H1 (cell line): Measurements from ENCODE around the gene HAS3. TPM values are rescaled to one million over a fixed set of nuclear protein-coding genes. Genes with fewer than 3 reads are reported as not detected.

ENCODE experiments used
- CTCF ChIA-PET: fragments of 300-600 bp; sonication (Branson Sonifier 250); formaldehyde crosslinking; loops from one replicate; lab custom pipeline; 2021; ENCODE audit not compliant: partially characterized antibody; lab: Charles Lee
- POLR2A ChIA-PET: fragments of 300-600 bp; sonication (Branson Sonifier 250); formaldehyde crosslinking; loops from one replicate; lab custom pipeline; 2021; ENCODE audit warnings: inconsistent platforms; ENCODE audit not compliant: partially characterized antibody; lab: Charles Lee
- DNase-seq, 2 experiments: peaks; one replicate each; pipeline versions ENCODE4 v3.0.0 to v3.0.0-alpha.2; 2010 to 2022; ENCODE audit warnings: low spot score in 2 of 2, low read depth in 1 of 2, mixed read lengths in 1 of 2
- FAIRE-seq: peaks from 2 replicates; lab custom pipeline; 2011; peaks lifted over from hg19 to GRCh38; lab: Jason Lieb, UNC
- H2AFZ ChIP-seq: 2 replicates; pipeline ENCODE4 v1.8.1; 2012; ENCODE audit warnings: low read length, inconsistent platforms
- H2AK5ac ChIP-seq: 2 replicates; pipeline ENCODE4 v1.6.1; 2013; ENCODE audit warnings: low read depth, low read length
- H2BK120ac ChIP-seq: replicated peaks from 2 replicates; pipeline ENCODE3; 2013; ENCODE audit warnings: low read depth, low read length, inconsistent platforms
- H2BK12ac ChIP-seq: 2 replicates; pipeline ENCODE4 v1.6.1; 2013; ENCODE audit warnings: low read depth, low read length
- H2BK15ac ChIP-seq: 2 replicates; pipeline ENCODE4 v1.6.1; 2013; ENCODE audit warnings: low read length
- H2BK20ac ChIP-seq: 2 replicates; pipeline ENCODE4 v1.6.1; 2013; ENCODE audit warnings: low read length
- H2BK5ac ChIP-seq: 2 replicates; pipeline ENCODE4 v1.6.1; 2013; ENCODE audit warnings: low read depth, low read length
- H3K14ac ChIP-seq: 2 replicates; pipeline ENCODE4 v1.6.1; 2013; ENCODE audit warnings: inconsistent platforms; ENCODE audit not compliant: insufficient read length
- H3K18ac ChIP-seq: 2 replicates; pipeline ENCODE4 v1.6.1; 2013; ENCODE audit warnings: low read length; ENCODE audit errors: extremely low read depth
- H3K23ac ChIP-seq: 2 replicates; pipeline ENCODE4 v1.6.1; 2013; ENCODE audit warnings: inconsistent platforms; ENCODE audit not compliant: insufficient read length
- H3K23me2 ChIP-seq: 2 replicates; pipeline ENCODE4 v1.6.1; 2013; ENCODE audit warnings: low read depth, low read length
- H3K27ac ChIP-seq: 2 replicates; pipeline ENCODE4 v1.6.1; 2011; ENCODE audit warnings: low read depth, low read length, inconsistent platforms
- H3K27me3 ChIP-seq, 4 experiments: replicated peaks in 1 of 4; 1 replicate in 1 of 4; 2 replicates in 3 of 4; pipeline versions ENCODE4 v1.6.1 to v1.8.1; 2011 to 2013; ENCODE audit warnings: low read length in 3 of 4, mild to moderate bottlenecking in 3 of 4, inconsistent platforms in 2 of 4, mixed read lengths in 2 of 4, moderate library complexity in 1 of 4; ENCODE audit not compliant: control insufficient read depth in 3 of 4, insufficient read depth in 3 of 4; ENCODE audit errors: extremely low read depth in 1 of 4
- H3K36me3 ChIP-seq, 4 experiments: 2 replicates each; pipeline versions ENCODE4 v1.6.1 to v1.8.1; 2011 to 2013; ENCODE audit warnings: mild to moderate bottlenecking in 4 of 4, low read length in 3 of 4, moderate library complexity in 2 of 4, control low read depth in 1 of 4, inconsistent platforms in 1 of 4; ENCODE audit not compliant: insufficient read depth in 4 of 4, control insufficient read depth in 2 of 4
- H3K4ac ChIP-seq: replicated peaks from 2 replicates; pipeline ENCODE3; 2013; ENCODE audit warnings: low read length, low read depth, mixed read lengths, inconsistent platforms; ENCODE audit not compliant: insufficient read length
- H3K4me1 ChIP-seq, 4 experiments: replicated peaks in 1 of 4; 1 replicate in 1 of 4; 2 replicates in 3 of 4; pipeline versions ENCODE4 v1.6.1 to v1.8.1; 2011 to 2013; ENCODE audit warnings: low read length in 3 of 4, inconsistent platforms in 2 of 4, mixed read lengths in 1 of 4; ENCODE audit not compliant: insufficient read depth in 4 of 4, control insufficient read depth in 3 of 4
- H3K4me2 ChIP-seq, 2 experiments: 2 replicates each; pipeline versions ENCODE4 v1.6.1 to v1.8.1; 2011 to 2013; ENCODE audit warnings: low read depth in 2 of 2, low read length in 2 of 2, control low read depth in 1 of 2, inconsistent platforms in 1 of 2, mild to moderate bottlenecking in 1 of 2; ENCODE audit not compliant: insufficient read depth in 1 of 2
- H3K4me3 ChIP-seq, 4 experiments: fragments of 200-600, 300-600 bp in 1 of 4; sonication (generic), shearing (Covaris generic), sonication (Bioruptor Twin) in 1 of 4; 2 replicates each; pipeline versions ENCODE4 v1.5.1 to v1.8.1; 2011 to 2016; ENCODE audit warnings: low read length in 4 of 4, low read depth in 3 of 4, control low read depth in 2 of 4, inconsistent platforms in 2 of 4, mild to moderate bottlenecking in 2 of 4, mixed read lengths in 1 of 4, moderate library complexity in 1 of 4; ENCODE audit not compliant: insufficient read depth in 2 of 4; ENCODE audit errors: extremely low read depth in 1 of 4
- H3K56ac ChIP-seq: replicated peaks from 2 replicates; pipeline ENCODE3; 2013; ENCODE audit warnings: low read depth, mild to moderate bottlenecking, mixed read lengths, low read length, inconsistent platforms; ENCODE audit not compliant: insufficient read length
- H3K79me1 ChIP-seq: 2 replicates; pipeline ENCODE4 v1.6.1; 2013; ENCODE audit warnings: low read depth, low read length, control low read depth
- H3K79me2 ChIP-seq, 2 experiments: 2 replicates each; pipeline versions ENCODE4 v1.6.1 to v1.8.1; 2012 to 2013; ENCODE audit warnings: low read length in 2 of 2, mild to moderate bottlenecking in 2 of 2, inconsistent platforms in 1 of 2; ENCODE audit not compliant: insufficient read depth in 2 of 2, control insufficient read depth in 1 of 2
- H3K9ac ChIP-seq, 4 experiments: replicated peaks in 1 of 4; 1 replicate in 1 of 4; 2 replicates in 3 of 4; pipeline versions ENCODE4 v1.6.1 to v1.8.1; 2011 to 2013; ENCODE audit warnings: low read depth in 3 of 4, low read length in 3 of 4, control low read depth in 2 of 4, mild to moderate bottlenecking in 2 of 4, moderate library complexity in 2 of 4, inconsistent platforms in 1 of 4; ENCODE audit errors: extremely low read depth in 1 of 4
- H3K9me3 ChIP-seq, 2 experiments: 2 replicates each; pipeline versions ENCODE4 v1.6.1 to v1.8.1; 2012 to 2013; ENCODE audit warnings: mild to moderate bottlenecking in 2 of 2, moderate library complexity in 2 of 2, control low read depth in 1 of 2, inconsistent platforms in 1 of 2, low read depth in 1 of 2, low read length in 1 of 2, mixed read lengths in 1 of 2; ENCODE audit not compliant: insufficient read depth in 2 of 2
- H4K20me1 ChIP-seq, 2 experiments: replicated peaks in 1 of 2; 2 replicates each; pipeline versions ENCODE3 to v1.8.1; 2011 to 2013; ENCODE audit warnings: inconsistent platforms in 2 of 2, low read length in 2 of 2, mild to moderate bottlenecking in 1 of 2; ENCODE audit not compliant: insufficient read depth in 2 of 2, control insufficient read depth in 1 of 2
- H4K5ac ChIP-seq: 2 replicates; pipeline ENCODE4 v1.6.1; 2013; ENCODE audit warnings: low read length, low read depth, mixed read lengths, inconsistent platforms; ENCODE audit not compliant: insufficient read length
- H4K8ac ChIP-seq: 2 replicates; pipeline ENCODE4 v1.8.0; 2013; ENCODE audit warnings: mild to moderate bottlenecking, moderate library complexity, low read length, inconsistent platforms; ENCODE audit not compliant: insufficient read depth; ENCODE audit errors: extremely low read depth
- H4K91ac ChIP-seq: replicated peaks from 2 replicates; pipeline ENCODE3; 2013; ENCODE audit warnings: low read length, mixed read lengths, inconsistent platforms; ENCODE audit not compliant: insufficient read length
- CHD1 ChIP-seq: IDR thresholded peaks from 2 replicates; pipeline ENCODE4 v1.6.1; 2012; ENCODE audit warnings: low read depth, low read length, improper control_type of control experiment
- CREB1 ChIP-seq: IDR thresholded peaks from 2 replicates; pipeline ENCODE4 v1.6.1; 2012; ENCODE audit warnings: inconsistent platforms
- HDAC2 ChIP-seq, 2 experiments: fragments of 300-600 bp in 1 of 2; sonication (generic) in 1 of 2; IDR thresholded peaks; 2 replicates each; pipeline ENCODE4 v1.6.1; 2011 to 2012; ENCODE audit warnings: low read depth in 2 of 2, low read length in 2 of 2, mild to moderate bottlenecking in 2 of 2, moderate library complexity in 2 of 2, borderline replicate concordance in 1 of 2, inconsistent platforms in 1 of 2
- JUND ChIP-seq: IDR thresholded peaks from 2 replicates; pipeline ENCODE4 v1.6.1; 2011; ENCODE audit warnings: mild to moderate bottlenecking, improper control_type of control experiment, low read length
- MAFK ChIP-seq: IDR thresholded peaks from 2 replicates; pipeline ENCODE4 v1.6.1; 2012; ENCODE audit warnings: low read depth, mild to moderate bottlenecking, improper control_type of control experiment, low read length
- NANOG ChIP-seq: IDR thresholded peaks from 2 replicates; pipeline ENCODE4 v1.6.1; 2011; ENCODE audit warnings: low read length, low read depth, mild to moderate bottlenecking, inconsistent platforms; ENCODE audit not compliant: insufficient read depth, poor library complexity, severe bottlenecking
- RNF2 ChIP-seq: fragments of 200-900, 300-1000 bp; sonication (generic); IDR thresholded peaks from 2 replicates; pipeline ENCODE4 v1.7.1; 2016; ENCODE audit warnings: borderline replicate concordance, low read depth, mild to moderate bottlenecking, antibody characterized with exemption, low read length; ENCODE audit not compliant: poor library complexity, severe bottlenecking; ENCODE audit errors: missing control alignments
- SP4 ChIP-seq: IDR thresholded peaks from 2 replicates; pipeline ENCODE4 v1.6.1; 2012; ENCODE audit warnings: low read length, inconsistent platforms
- WGBS, 2 experiments: shearing (Covaris generic) in 1 of 2; methylation state at CpG; one replicate each; pipeline versions ENCODE4 v1.1.6 to v1.1.7; 2013 to 2015; ENCODE audit warnings: low lambda C conversion rate in 2 of 2, mixed read lengths in 2 of 2, inconsistent platforms in 1 of 2, low coverage in 1 of 2, missing lambda C conversion rate in 1 of 2; ENCODE audit not compliant: insufficient replicate concordance in 2 of 2, insufficient coverage in 1 of 2, insufficient read length in 1 of 2; ENCODE audit errors: extremely low coverage in 1 of 2, missing lambda C conversion rate in 1 of 2; 5-methylcytosine and 5-hydroxymethylcytosine counted together
- polyA plus RNA-seq, 7 experiments: library from polyadenylated mRNA; depleted of rRNA in 3 of 7; stranded (reverse) in 5 of 7; unstranded in 2 of 7; fragments of >200 nt in 5 of 7; fragments of 200-250 nt in 2 of 7; gene quantifications; 1 replicate in 5 of 7; 2 replicates in 1 of 7; 4 replicates in 1 of 7; pipeline versions ENCODE4 v1.2.1 to v1.2.3, GENCODE V29; 2011 to 2013; ENCODE audit warnings: missing spikeins in 2 of 7, mixed read lengths in 2 of 7
- total RNA-seq: library from RNA; stranded (reverse); fragmentation: NEBNext Ultra II Directional; extraction: Animal tissue kit (Norgen Biotek cat#: 25700); gene quantifications from 2 replicates; pipeline ENCODE4 v1.2.1, GENCODE V29; 2021
- TF ChIP-seq, protein P1 (sequence below): IDR thresholded peaks from 2 replicates; pipeline ENCODE4 v1.6.1; 2011; ENCODE audit warnings: low read length, improper control_type of control experiment

Gene HAS3
- total and polyA plus RNA-seq, 2 of the 8 experiments (the other 6 are each of a cell fraction or from before 2014, with no cell fraction given), result 32.1 to 69.6 TPM

DNA sequence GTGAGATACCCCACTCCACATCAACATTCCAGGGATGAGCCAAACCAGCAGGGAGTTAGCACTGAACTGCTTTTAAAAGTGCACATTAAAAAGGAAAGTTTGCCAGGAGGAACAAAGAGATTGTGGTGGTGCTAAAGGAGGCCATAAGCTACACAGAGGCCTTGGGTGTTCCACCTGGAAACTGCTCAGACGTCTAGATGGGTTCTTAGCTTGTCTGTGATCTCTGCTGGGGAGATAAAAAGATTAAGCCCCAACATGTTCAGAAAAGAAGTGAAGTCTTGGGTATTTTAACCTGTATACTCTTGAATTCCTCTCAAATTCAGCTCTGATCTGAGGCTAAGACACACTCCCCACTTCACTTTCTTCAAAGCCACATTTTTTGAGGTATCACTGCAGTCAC lies 10.4 kb downstream of the HAS3 start:
- H2AK5ac ChIP-seq, result no peak overlapping the region
- H4K91ac ChIP-seq, result no peak overlapping the region
- no peaks in the 10 kb centered on the region for H3K27me3 ChIP-seq
- no peak overlapping the region for H3K4me3 ChIP-seq
- H3K4me1 ChIP-seq, result no peaks in the 10 kb centered on the region
- no peaks in the 10 kb centered on the region for H3K23me2 ChIP-seq
- H2BK12ac ChIP-seq, result no peak overlapping the region
- H2AFZ ChIP-seq, result no peak overlapping the region
- no peak overlapping the region for H2BK20ac ChIP-seq
- no peak overlapping the region for H3K23ac ChIP-seq
- peaks cover 0 to 17% of the 10 kb centered on the region in 2 experiments; a peak in 1 of 4 replicates for H3K79me2 ChIP-seq
- H3K79me1 ChIP-seq, result peaks cover 14% of the 10 kb centered on the region; the same call in 1 of the 2 replicates
- H4K20me1 ChIP-seq, result peaks cover 11 to 15% of the 10 kb centered on the region in 2 experiments
- H2BK5ac ChIP-seq, result no peak overlapping the region
- WGBS, 2 experiments, result 73% methylated on average over 1 of the region's 1 CpG; no CpG with 5 or more reads in 1 of the 2 experiments
- DNase-seq (no peak), FAIRE-seq (no peak)
- no peaks in the 10 kb centered on the region for H3K9me3 ChIP-seq
- H3K14ac ChIP-seq, result no peak overlapping the region
- H3K36me3 ChIP-seq, result peaks cover 40 to 83% (median 67%) of the 10 kb centered on the region in 4 experiments
- H3K18ac ChIP-seq, result no peak overlapping the region
- TF ChIP-seq JUND (no peak), SP4 (no peak), NANOG (no peak), HDAC2 (IDR thresholded peaks at IDR 0.05; ENCODE audit: borderline replicate concordance in 1 of 2, low read depth in 2 of 2, low read length in 2 of 2) (no peak), MAFK (no peak), RNF2 (no peak), CREB1 (no peak), CHD1 (no peak)
- TF ChIP-seq, protein P1, sequence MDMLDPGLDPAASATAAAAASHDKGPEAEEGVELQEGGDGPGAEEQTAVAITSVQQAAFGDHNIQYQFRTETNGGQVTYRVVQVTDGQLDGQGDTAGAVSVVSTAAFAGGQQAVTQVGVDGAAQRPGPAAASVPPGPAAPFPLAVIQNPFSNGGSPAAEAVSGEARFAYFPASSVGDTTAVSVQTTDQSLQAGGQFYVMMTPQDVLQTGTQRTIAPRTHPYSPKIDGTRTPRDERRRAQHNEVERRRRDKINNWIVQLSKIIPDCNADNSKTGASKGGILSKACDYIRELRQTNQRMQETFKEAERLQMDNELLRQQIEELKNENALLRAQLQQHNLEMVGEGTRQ, result no peak
- H4K5ac ChIP-seq, result no peak overlapping the region
- H2BK120ac ChIP-seq, result no peak overlapping the region
- no peak overlapping the region for H4K8ac ChIP-seq
- no peak overlapping the region for H3K4ac ChIP-seq
- H2BK15ac ChIP-seq, result no peak overlapping the region
- no peak overlapping the region for H3K9ac ChIP-seq
- ChIA-PET CTCF (interaction anchor here (0.6 to 12.3 kb wide), 8 partner anchors 4 to 245 kb away, joined by 3 to 174 read pairs (median 4); partner anchors contain the start of gene HAS3), POLR2A (interaction anchor here (0.6 to 2.0 kb wide), 5 partner anchors 14 to 83 kb away, joined by 3 to 7 read pairs (median 3); no protein-coding TSS in a partner anchor)
- no peak overlapping the region for H3K56ac ChIP-seq
- H3K4me2 ChIP-seq, result no peak overlapping the region
- H3K27ac ChIP-seq, result no peak overlapping the region
